HG03520 (cell line): ENCODE measurements around the gene GRK3.

Experiments
- ATAC-seq: cut with Tn5 transposase; IDR thresholded peaks from one replicate; pipeline ENCODE4 v1.9.1; 2021; ENCODE audit warnings: mild to moderate bottlenecking, moderate library complexity; ENCODE audit not compliant: unreplicated experiment

GRK3 gene

DNA sequence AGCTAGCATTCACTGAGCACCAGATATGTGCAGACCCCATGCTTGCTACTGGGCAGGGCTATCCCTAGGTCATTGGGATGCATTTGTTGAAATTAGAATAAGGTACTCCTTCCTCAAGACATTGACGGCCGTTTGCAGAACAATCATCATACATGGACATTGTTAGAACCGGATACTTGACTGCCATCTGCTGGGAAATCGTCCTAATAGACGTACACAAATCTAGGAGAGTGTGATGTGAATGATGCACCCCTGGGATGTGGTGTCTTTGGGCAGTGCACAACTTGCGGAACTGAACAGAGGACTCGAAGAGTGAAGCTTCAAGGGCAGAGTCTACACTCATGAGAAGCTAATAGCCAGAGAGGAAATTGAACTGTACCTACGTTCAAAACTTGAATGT lies 213.4 kb downstream of the GRK3 start:
- no peak for ATAC-seq
